AG04449 (cell line): ENCODE data around the gene RETREG2.

ENCODE experiments used
- CTCF ChIA-PET: fragments of 350-600 bp; formaldehyde crosslinking; extraction: SDS; loops from one replicate; lab custom pipeline; 2021; ENCODE audit warnings: antibody characterized with exemption; lab: Yijun Ruan, JAX
- POLR2A ChIA-PET: fragments of 400-600, 350-600 bp; formaldehyde crosslinking; extraction: SDS; loops from one replicate; lab custom pipeline; 2020; ENCODE audit warnings: antibody characterized with exemption, inconsistent platforms; lab: Yijun Ruan, JAX
- DNase-seq: peaks from one replicate; pipeline ENCODE4 v3.0.0-alpha.2; 2010; ENCODE audit warnings: low read depth, low spot score
- H3K4me3 ChIP-seq: 2 replicates; pipeline ENCODE4 v1.5.1; 2011; ENCODE audit warnings: low read depth, mild to moderate bottlenecking, control low read depth, low read length
- CTCF ChIP-seq: IDR thresholded peaks from one replicate; pipeline ENCODE4 v1.5.1; 2011; ENCODE audit warnings: mild to moderate bottlenecking, moderate library complexity, low read length, control low read depth, inconsistent platforms; ENCODE audit not compliant: insufficient read depth; ENCODE audit errors: missing control alignments

Gene RETREG2

GRCh38 chr2:219204425-219205164, 26.5 kb downstream of the RETREG2 start:
- no peak overlapping the region for H3K4me3 ChIP-seq
- CTCF ChIA-PET = interaction anchor here (0.6 to 2.5 kb wide), 5 partner anchors 29 to 133 kb away, joined by 3 to 13 read pairs (median 4); no protein-coding TSS in a partner anchor
- no peak for TF ChIP-seq CTCF
- POLR2A ChIA-PET = no interaction called here
- no peak for DNase-seq

GRCh38 chr2:219205165-219205538, 27.1 kb downstream of the RETREG2 start:
- H3K4me3 ChIP-seq = no peak overlapping the region
- ChIA-PET POLR2A (interaction anchor here (2.0 kb wide), 1 partner anchor 29 kb away, joined by 10 read pairs; the partner anchor contains the start of gene CNPPD1), CTCF (interaction anchor here (1.5 to 2.3 kb wide), 4 partner anchors 9 to 325 kb away, joined by 4 to 11 read pairs (median 5); no protein-coding TSS in a partner anchor)
- no peak for DNase-seq
- TF ChIP-seq CTCF = no peak

- ChIA-PET CTCF (interaction anchor here (0.7 to 4.2 kb wide), 14 partner anchors 9 to 324 kb away, joined by 3 to 26 read pairs (median 4); partner anchors contain the start of genes ANKZF1, ATG9A and CNPPD1), POLR2A (interaction anchor here (0.7 to 2.9 kb wide), 7 partner anchors 11 to 44 kb away, joined by 3 to 27 read pairs (median 6); partner anchors contain the start of genes ABCB6, ANKZF1, ATG9A and CNPPD1)
- TF ChIP-seq CTCF = no peak
- H3K4me3 ChIP-seq = peak overlapping the region; percentile 79
- DNase-seq = no peak
Observed at GRCh38 chr2:219205981-219206327, 27.9 kb downstream of the RETREG2 start.

- DNase-seq = no peak
- TF ChIP-seq CTCF = no peak
- peak within 1 kb of the TSS; percentile 86 for H3K4me3 ChIP-seq
- CTCF ChIA-PET = interaction anchor here (0.7 to 4.2 kb wide), 14 partner anchors 10 to 324 kb away, joined by 3 to 26 read pairs (median 4); partner anchors contain the start of genes ANKZF1, ATG9A and CNPPD1
- POLR2A ChIA-PET = interaction anchor here (0.5 to 2.9 kb wide), 11 partner anchors 11 to 72 kb away, joined by 3 to 27 read pairs (median 4); partner anchors contain the start of genes ABCB6, ANKZF1, ATG9A and CNPPD1
Observed at GRCh38 chr2:219206328-219207133, 28.5 kb downstream of the RETREG2 start, which contains the start of gene ZFAND2B. Gene ZFAND2B, plus strand, starts transcription at chr2:219206782. Its CDS starts 206 bp downstream, at chr2:219206988.

GRCh38 chr2:219207134-219207883, 29.2 kb downstream of the RETREG2 start:
- CTCF ChIA-PET = interaction anchor here (0.9 to 4.2 kb wide), 9 partner anchors 9 to 92 kb away, joined by 3 to 26 read pairs (median 6); partner anchors contain the start of gene CNPPD1
- DNase-seq = no peak
- no peak for TF ChIP-seq CTCF
- POLR2A ChIA-PET = interaction anchor here (0.5 to 2.9 kb wide), 9 partner anchors 11 to 71 kb away, joined by 3 to 27 read pairs (median 5); partner anchors contain the start of genes ABCB6, ANKZF1, ATG9A and CNPPD1
- H3K4me3 ChIP-seq = peak overlapping the region; percentile 86
